ENCODE measurements around the gene ACTL6B.

ACTL6B gene

GRCh38 chr7:100626530-100627237, 29.6 kb downstream of the ACTL6B start:
- no peak for FAIRE-seq

- no peak for FAIRE-seq
These were observed 30.2 kb downstream of the ACTL6B start for GRCh38 chr7:100626055-100626454.

GRCh38 chr7:100623951-100624824, 32.1 kb downstream of the ACTL6B start:
- no peak for FAIRE-seq

GRCh38 chr7:100621554-100621953, 34.7 kb downstream of the ACTL6B start:
- no peak for FAIRE-seq

- FAIRE-seq = no peak
These were observed 35.4 kb downstream of the ACTL6B start for GRCh38 chr7:100620804-100621203.

GRCh38 chr7:100620239-100620638, 36.0 kb downstream of the ACTL6B start:
- no peak for FAIRE-seq

GRCh38 chr7:100614308-100614861, 41.9 kb downstream of the ACTL6B start:
- FAIRE-seq = no peak

GRCh38 chr7:100613412-100614175, 42.7 kb downstream of the ACTL6B start:
- no peak for FAIRE-seq

GRCh38 chr7:100612730-100613390, 43.4 kb downstream of the ACTL6B start:
- FAIRE-seq = no peak

- FAIRE-seq = peak; percentile 95
These were observed 44.1 kb downstream of the ACTL6B start, which contains the start of gene MOSPD3 for GRCh38 chr7:100611983-100612729. Gene MOSPD3 (plus strand): TSS chr7:100612540. CDS start chr7:100612792, 252 bp downstream.

GRCh38 chr7:100609958-100610357, 46.3 kb downstream of the ACTL6B start:
- FAIRE-seq = no peak

GRCh38 chr7:100607111-100607510, 49.1 kb downstream of the ACTL6B start:
- no peak for FAIRE-seq

GRCh38 chr7:100606313-100606712, 49.9 kb downstream of the ACTL6B start:
- FAIRE-seq = no peak

- FAIRE-seq = no peak
These were observed 51.0 kb downstream of the ACTL6B start for GRCh38 chr7:100604976-100605911.

GRCh38 chr7:100604028-100604975, 51.9 kb downstream of the ACTL6B start:
- no peak for FAIRE-seq

GRCh38 chr7:100603726-100604027, 52.6 kb downstream of the ACTL6B start:
- no peak for FAIRE-seq

GRCh38 chr7:100602889-100603725, 53.1 kb downstream of the ACTL6B start:
- FAIRE-seq = no peak

- FAIRE-seq = no peak
These were observed 55.6 kb downstream of the ACTL6B start for GRCh38 chr7:100600730-100601038.

Data from colon (tissue), 2 donors.